Umbilical cord (tissue), 2 donors: ENCODE results near the gene EVC. TPM values are rescaled to one million over a fixed set of nuclear protein-coding genes. Genes with fewer than 3 reads are reported as not detected.
"Not testable (repeated sequence)": the region's sequence is repeated elsewhere in the genome, so short reads cannot be mapped to it uniquely, and the experiment has no call there.

ENCODE experiments used
- DNase-seq: peaks from one replicate; pipeline ENCODE4 v3.0.0-alpha.2; 2015; ENCODE audit warnings: low spot score
- total RNA-seq: library from RNA; depleted of rRNA; stranded (reverse); fragments of >200 nt; gene quantifications from one replicate; pipeline ENCODE4 v1.2.3, GENCODE V29; 2014; ENCODE audit warnings: low replicate concordance; ENCODE audit not compliant: insufficient read depth

Gene EVC
- total RNA-seq, 1 donor from 2014 or later: 53.0 TPM

DNA sequence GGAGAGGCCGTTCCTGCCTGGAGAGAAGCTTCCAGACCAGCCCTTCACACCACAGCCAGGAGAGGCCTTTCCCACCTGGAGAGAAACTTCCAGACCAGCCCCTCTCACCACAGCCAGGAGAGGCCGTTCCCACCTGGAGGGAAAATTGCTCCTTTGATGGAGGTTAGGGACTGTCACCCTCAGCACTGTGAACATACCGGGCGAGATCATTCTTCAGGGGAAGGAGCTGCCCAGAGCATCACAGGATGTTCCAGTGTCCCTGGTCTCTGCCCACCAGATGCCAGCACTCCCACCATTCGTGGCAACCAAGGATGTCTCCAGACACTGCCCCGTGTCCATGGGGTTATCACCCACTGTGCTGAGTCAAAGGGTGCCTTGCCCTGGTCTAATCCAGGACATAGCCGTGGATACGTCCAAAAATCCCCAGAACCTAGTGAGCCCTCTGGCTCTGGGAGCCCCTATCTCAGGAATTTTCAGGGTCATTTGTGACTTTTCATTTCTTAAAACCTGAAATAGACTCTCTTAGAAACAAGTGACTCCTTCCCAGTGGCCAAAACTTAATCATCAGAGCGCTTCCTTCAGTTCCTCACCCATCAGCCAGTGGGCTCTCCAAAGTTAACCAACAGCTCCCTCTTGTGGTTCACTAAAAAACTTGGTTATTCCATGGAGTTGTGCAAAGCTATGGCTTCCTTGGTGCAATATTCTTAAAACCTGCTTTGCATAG, 101.7 kb downstream of the EVC start:
- peak; percentile 79 for DNase-seq

DNA sequence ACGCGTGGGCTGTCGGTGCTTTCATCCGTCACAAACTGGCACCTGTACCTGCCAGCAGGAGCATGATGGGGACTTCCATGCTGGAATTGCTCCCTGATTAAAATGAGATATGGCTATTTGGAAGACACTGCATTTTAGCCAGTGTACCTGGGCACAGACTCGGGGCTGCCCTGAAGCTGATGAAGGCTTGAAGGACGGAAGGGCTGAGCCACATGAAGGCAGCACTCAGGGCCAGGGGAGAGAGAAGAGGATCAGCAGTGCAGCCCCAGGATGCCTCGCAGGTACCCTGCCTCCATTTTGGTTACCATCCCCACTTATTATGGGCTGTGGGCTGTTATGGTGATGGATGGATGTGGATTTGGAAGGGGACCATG, 102.9 kb downstream of the EVC start:
- DNase-seq: no peak

DNA sequence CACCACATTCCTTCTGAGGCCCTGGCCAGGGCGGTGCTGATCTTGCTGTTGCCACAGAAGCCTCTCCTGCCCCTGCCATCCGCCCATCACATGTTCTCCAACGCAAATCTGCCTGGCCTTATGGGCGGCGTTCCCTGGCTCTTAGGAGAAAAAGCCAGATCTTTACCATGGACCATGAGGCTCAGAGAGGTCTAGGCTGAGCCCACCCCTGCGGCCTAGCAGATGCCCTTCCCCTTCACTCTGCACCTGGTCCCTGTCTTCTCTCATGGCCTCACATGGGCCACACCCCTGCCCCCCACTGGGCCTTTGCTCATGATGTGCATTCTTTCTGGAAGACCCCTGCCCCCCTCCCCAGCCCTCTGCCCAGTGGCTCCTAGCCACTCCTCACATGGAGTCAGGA, 103.4 kb downstream of the EVC start:
- DNase-seq: no peak

DNA sequence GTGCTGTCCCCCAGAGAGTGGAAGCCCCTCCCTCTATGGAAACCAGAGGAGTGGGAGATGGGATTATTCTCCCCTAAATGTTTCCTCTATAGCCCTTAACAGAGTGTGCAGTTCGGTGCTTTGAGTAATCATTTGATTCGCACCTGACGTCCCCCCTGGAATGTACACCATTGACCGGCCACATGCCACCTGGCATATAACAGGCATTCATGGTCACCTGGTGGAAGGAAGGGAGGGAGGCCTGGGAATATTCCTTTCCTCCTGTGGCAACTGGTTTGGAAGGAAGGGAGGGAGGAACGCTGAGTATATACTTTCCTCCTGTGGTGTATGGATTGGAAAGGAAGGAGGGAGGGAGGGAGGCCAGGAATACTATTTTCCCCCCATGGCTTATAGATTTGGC, 104.6 kb downstream of the EVC start:
- no peak for DNase-seq

DNA sequence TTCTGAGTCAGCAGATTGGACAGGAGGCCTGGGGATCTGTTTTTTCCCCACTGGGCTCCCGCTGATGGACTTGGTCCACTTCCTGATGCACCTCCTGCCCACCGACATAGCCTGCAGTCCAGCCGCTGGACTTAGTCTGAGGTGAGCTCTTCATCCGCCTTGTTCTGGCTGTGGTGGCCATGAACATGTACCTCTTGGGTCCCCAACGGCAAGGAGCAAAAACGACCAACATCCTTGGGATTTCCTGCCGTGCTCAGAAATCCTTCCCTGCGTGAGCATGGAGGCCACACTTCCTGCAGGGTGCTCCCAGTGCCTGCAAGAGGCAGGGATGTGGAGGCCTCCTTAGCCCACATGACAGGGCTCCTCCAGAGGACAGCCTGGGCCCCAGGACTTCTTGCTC, 105.1 kb downstream of the EVC start:
- no peak for DNase-seq

DNA sequence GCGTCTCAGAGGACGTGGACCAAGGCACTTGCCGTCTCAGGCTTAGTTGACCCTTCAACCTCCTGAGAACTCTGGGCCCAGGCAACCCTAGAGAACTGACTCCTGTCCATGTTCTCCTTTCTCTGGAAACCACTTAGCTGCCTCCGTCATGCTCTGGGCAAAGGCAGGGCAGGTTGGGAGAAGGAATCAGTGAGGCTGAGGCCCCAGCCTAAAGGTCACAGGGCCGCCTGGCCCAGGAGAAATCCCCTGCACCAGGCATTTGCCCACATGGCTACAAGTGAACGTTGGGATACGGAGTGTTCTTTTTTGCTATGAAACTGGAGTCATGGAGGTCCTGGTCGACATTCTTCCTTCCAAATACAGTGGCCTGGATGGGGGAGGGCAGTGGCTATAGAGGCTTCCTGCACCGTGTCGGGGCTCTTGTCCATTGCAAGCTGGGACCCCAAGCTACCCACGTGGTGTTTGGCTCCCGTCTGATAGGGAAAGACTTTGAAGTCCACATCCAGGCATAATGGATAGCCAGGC, 105.9 kb downstream of the EVC start:
- no peak for DNase-seq

DNA sequence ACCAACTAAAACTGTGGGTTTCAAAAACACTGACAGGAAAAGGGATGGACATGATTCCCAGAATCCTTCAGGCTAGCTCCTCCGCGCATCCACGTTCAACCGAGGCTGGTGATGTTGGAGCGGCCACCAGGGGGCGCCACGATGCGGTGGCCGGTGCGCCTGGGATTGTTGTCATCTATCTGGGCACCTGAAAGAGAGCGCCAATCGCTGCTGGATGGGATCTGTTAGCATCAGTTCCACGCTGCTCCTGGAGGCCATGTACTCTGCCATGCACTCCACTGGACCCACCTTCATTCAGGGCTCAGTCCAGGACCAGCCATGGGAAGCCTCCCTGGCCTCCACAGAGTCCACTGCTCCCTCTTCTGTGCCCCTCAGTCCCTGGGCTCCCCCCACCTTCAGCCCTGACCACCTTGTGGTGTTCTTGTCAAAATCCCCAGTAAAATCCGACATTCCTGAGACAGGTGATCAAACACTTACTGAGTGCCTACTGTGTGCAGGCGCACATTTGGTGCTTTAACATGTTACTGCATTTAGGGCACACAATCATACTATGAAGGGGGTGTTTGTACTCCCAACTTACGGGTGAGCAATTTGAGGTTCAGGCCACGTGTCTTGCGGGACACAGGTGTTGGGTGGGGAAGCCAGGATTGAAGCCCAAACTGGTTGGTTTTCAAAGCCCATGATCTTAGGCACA, 110.8 kb downstream of the EVC start:
- DNase-seq: no peak

DNA sequence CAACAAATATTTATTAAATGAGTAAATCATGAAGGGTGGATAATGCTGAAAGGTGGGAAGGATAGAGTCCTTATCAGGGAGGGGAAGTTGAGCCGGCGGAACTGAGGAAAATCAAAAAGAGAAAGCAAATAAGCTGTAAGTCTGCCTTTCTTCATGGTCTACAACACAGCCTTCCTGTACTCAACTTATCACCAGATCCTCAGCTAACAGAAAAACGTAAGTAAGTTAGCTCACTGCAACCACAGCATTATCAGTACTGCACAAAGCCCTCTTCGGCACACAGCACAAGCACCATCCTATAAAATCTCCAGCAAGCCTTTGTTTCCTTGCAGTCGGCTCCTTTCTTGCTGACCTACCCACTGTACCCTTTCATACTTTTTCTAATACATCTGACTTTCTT, 111.6 kb downstream of the EVC start:
- DNase-seq: no peak

DNA sequence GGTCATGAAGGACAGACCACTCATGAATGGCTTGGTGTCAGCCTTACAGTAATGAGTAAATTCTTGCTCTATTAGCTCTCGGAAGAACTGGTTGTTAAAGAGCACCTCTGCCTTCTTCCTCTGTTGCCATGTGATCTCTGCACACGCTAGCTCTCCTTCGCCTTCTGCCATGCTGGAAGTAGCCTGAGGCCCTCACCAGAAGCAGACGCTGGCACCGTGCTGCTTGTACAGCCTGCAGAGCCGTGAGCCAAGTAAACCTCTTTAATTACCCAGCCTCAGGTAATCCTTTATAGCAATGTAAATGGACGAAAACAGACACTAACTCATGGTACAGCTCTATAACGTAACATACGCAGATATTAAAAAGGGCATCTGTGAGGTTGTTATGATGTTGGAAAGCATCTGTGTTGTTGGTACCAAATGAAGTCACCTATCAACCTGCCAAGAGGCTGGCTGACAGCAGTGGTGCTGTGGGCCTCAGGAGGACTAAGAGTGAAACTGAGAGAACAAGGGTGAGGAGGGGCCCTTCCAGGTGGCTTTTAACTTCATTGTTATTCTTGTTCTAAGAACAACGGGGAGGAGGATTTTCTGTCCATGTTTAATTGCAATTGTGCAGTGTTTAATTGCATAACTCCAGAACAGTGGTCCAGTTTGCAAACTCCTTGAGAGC, 112.7 kb downstream of the EVC start:
- DNase-seq: no peak

DNA sequence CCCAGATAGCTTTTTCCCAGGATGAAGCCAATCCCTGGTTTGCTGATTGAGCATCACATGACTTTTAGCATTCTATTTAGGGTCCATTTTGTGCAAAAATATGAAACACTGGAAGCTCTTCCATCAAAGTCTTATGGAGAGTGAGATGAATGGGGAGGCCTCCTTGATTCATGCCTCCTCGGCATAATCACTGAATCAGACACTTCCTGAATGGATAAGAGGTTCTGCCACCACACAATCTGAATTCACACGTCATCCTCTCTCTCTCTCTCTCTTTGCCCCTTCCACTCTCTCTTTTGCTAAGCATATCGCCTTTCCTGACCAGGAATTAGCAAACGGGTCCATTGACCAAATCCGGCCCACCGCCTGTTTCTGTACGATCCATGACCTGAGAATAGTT, 113.2 kb downstream of the EVC start:
- DNase-seq: no peak

DNA sequence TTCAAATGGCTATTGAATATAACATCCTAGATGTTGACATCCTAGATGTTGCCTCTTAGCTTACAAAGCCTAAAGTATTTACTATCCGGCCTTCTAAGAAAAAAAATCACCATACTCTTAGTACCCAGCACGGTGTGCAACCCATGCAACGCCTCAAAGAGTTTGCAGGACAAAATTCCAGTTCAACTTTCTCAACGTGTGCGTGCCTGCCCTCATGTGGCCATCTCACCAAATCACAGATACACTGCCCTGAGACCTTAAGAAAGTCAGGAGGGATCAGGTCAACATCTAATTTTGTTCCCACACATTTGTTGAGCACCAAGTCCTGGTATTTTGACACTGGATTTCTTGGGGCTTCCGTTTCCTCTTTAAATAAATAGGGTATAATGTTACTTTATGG, 113.6 kb downstream of the EVC start:
- DNase-seq: peak; percentile 31

DNA sequence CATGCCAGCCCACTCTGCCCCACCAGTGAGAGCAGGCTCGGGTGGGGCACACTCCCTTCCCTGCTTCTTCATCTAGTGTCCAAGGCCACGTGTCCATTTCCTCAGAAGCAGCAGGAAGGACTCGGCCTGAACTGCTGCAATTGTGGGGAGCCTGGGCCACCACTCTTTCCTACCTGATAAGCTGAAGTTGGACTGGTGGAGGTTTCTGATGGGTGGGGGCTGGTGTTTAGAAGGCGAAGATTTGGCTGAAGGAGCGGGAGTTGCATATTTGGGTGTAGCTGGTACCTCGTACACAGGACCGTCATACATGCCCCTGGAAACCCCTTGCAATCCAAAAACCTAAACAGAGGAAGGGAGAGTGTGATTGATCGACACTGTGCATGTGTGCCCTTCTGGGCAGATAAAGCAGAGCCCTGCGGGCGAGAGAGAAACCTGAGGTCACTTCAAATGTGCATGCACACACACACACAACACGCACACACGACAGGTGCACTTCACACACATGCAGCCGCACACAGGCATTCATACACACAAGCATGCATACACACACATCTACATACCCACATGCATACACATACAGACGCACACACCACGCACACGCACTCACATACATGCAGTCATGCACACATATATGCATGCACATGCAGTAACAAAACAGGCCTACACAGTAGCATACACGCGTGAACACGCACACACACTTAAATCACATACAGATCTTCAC, 114.5 kb downstream of the EVC start:
- no peak for DNase-seq

DNA sequence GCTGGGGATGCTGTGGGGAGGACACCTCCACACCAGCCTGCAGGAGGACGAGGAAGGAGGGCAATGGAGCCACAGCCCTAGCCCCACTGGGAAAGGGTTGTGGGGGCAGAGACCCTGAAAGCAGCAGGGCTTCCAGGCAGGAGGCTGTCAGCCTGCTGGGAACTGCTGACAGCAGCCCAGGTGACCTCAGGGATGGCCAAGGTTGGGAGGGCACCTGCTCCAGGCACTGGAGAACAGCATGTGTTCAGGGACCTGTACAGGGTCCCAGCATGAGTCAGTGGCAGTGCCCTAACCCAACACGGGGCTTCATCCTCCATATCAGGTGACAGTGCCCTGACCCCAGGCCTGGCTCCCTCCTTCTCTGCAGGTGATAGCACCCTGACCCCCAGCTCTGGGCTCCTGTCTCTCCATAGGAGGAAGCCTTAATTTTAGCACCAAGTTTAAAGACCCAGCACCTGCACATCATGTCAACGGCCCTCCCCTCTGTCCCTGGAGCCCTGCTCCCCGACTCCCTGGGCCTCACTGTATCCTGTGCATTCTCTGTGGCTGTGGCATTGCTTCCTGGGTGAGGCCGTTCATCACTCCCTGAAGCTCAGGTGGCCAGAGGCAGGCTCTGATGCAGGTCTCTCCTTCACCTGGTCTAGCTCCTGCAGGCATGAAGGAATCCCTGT, 115.6 kb downstream of the EVC start:
- DNase-seq: no peak

DNA sequence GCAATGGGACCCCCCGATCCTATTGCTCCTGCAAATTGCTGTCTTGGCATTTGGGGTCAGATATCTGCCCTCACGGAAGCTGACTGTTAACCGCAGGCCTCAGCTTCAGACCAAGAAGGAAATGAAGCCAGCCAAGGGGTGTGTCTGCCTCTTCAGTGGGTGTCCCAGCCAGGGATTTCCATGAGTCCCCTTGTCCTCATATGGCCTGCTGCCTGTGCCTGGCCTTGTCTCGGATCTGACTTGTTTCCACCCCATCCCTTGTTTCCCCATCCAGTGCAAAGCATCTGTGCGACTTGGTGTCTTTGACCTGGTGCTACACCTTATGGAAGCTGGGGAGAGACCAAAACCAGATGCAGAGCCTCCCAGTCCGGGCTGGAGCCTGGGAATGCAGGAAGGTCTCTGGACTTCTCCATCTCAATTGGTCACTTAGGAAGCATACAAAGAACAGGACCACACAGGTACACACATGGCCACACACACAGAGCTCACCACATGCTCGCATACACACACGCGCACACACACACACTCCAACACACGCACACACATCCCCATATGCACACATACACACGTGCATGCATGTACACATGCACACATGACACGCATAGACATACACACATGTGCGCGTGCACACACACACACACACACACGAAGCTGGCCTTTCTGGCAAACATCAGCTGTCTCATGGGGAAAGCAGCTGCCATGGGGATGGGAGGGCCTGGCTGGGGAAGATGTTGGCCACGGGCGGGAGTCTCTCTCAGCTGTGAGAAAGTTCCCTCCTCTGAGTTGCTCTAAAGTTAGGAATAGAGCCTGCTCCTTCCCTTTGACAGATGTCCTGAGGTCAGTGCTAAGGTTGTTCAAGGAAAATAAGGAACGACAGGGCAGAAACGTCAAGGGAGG, 116.4 kb downstream of the EVC start:
- DNase-seq: no peak

DNA sequence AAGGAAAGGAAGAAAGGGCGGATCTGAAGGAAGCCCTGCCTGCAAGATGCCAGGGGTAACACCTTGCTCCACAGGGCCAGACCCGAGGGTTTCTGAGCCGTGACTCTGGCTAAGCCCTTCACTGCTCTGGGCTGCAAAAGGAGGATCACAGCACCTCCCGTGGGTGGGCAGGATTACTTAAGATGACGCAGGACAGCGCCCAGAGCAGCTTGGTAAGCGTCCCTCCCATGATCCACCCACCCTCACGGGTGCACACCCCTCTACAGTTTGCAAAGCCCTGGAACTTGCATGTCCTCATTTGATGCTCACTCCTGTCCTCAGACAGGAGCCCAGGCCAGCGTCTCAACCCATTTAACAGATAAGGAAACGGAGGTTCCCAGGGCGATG, 117.0 kb downstream of the EVC start:
- no peak for DNase-seq

DNA sequence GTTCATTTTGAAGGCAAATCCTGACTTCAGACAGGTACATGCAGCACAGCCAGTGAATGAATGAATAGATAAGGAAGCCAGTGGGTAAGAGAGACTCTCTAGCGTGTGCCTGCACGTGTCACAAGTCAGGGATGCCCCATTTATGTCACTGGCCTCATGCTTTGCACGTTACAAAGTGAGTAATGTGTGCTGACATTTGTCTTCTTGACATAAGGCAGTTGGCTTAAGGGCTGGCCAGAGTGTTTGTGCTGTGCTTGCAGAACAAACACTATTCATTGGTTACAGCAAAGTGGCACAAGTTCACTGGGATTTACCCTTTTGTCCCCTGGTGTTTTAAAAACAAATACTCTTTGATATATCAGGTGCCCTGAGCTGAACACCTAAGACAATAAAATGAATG, 125.9 kb downstream of the EVC start:
- DNase-seq: no peak

DNA sequence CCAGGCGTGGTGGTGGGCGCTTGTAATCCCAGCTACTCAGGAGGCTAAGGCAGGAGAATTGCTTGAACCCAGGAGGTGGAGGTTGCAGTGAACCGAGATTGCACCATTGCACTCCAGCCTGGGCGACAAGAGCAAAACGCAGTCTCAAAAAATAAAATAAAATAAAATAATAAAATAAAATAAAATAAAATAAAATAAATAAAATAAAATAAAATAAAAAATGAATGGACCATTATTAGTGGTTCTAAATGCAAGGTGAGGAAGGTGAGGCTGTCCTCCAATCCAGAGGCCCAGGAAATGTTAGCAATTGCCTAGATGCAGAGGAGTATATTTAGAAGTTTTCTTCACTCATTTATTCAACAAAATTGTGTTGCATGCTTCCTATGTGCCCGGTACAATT, 126.5 kb downstream of the EVC start:
- not testable (repeated sequence) for DNase-seq

DNA sequence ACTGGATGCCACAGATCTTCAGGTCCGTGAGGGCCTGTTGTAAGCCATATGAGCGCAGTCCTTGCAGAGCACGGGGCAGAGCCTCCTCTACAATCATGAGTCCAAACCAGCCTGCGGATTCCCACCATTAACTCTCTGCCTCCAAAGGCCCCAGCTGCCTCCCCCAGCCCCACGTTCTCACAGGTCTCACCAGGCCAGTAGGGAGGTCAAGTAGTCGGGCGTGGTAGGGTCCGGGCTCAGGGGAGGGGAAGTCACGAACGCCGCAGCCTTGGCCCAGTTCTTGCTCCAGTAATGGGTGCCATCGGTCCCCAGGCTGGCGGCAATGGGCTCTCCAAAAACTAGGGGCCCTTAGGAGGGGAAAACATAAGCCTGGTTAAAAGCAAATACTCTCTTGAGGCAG, 128.3 kb downstream of the EVC start:
- DNase-seq: no peak

DNA sequence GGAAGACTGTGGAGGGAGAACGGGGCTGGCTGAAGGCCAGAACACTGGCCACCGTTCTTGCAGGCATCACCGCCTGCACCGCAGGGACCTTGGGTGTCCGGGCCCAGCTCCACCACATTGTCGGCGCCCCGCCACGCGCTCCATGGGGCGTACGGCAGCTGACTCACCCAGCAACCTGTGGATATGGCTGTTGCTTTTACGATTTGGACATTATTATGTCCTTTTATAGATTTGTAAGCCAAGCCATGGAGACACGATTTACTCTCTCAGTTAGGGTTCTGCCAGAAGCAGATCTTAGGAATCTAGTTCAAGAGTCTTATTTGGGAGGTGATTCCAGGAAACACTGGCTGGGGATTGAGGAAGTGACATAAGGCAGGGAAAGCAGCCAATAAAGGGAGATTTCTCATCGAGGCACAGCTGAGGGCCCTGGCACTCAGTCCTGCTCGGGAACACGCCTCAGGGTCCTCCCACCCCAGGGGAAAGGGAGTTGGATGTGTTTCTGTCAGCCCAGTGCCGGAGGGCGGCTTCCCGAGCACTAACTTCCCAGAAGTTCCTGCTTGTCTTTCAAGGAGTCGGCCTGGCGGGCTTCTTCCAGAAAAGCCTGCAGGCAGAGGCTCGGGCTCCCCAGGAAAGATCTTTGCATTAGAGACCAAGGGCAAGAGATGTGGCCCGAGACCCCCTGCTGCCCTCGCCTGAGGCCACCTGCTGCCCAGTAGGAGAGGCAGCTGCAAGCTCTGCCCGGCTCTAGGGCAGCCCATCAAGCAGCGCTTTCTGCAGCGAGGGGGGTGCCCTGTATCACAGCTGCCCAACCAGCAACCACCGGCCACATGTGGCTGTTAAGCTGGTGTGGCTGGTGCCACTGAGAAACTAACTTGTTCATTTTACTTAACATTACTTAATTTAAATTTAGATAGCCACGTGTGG, 129.0 kb downstream of the EVC start:
- peak; percentile 65 for DNase-seq
